Activated CD4-positive, alpha-beta T cell treated with anti-CD3 and anti-CD28 coated beads, Interleukin-2, amount 10 ng/mL, durations not matched to agents 7 days and 5 days (primary cell): ENCODE measurements around the gene AZIN2. TPM values are rescaled to one million over a fixed set of nuclear protein-coding genes. Genes with fewer than 3 reads are reported as not detected.

Experiments used
- CTCF ChIA-PET: fragments of 350-600 bp; sonication (Branson Sonifier 250); formaldehyde crosslinking; loops from one replicate; lab custom pipeline; 2021; ENCODE audit warnings: antibody characterized with exemption; lab: Charles Lee
- POLR2A ChIA-PET: fragments of 350-600 bp; sonication (Branson Sonifier 250); formaldehyde crosslinking; loops from one replicate; lab custom pipeline; 2021; ENCODE audit warnings: antibody characterized with exemption; lab: Charles Lee
- DNase-seq: peaks from one replicate; pipeline ENCODE4 v3.0.0-alpha.2; 2020
- H3K27ac Mint-ChIP-seq: one replicate; pipeline ENCODE4 v1.8.0; 2021; ENCODE audit warnings: mild to moderate bottlenecking, moderate library complexity, mixed read lengths
- H3K27me3 Mint-ChIP-seq: one replicate; pipeline ENCODE4 v1.8.0; 2021; ENCODE audit warnings: mixed read lengths
- H3K36me3 Mint-ChIP-seq: one replicate; pipeline ENCODE4 v1.8.0; 2021; ENCODE audit warnings: low read depth, mixed read lengths
- H3K4me1 Mint-ChIP-seq: one replicate; pipeline ENCODE4 v1.8.0; 2021; ENCODE audit warnings: mixed read lengths
- H3K4me3 Mint-ChIP-seq: one replicate; pipeline ENCODE4 v1.8.0; 2021; ENCODE audit warnings: mild to moderate bottlenecking, moderate library complexity, mixed read lengths
- H3K9me3 Mint-ChIP-seq: one replicate; pipeline ENCODE4 v1.8.0; 2021; ENCODE audit warnings: mixed read lengths
- total RNA-seq, 2 experiments: library from RNA; stranded (reverse); gene quantifications; one replicate each; pipeline ENCODE4 v1.2.3, GENCODE V29; 2021

AZIN2 gene
- total RNA-seq = 1 to 10 TPM; 4.1 to 5.5 TPM

- Mint-ChIP-seq H3K4me3 (peak within 1 kb of the TSS; percentile 73), H3K9me3 (no peaks in the 10 kb centered on the region), H3K27me3 (peaks cover 16% of the 10 kb centered on the region), H3K27ac (peak within 1 kb of the TSS; percentile 22), H3K4me1 (peaks cover 31% of the 10 kb centered on the region), H3K36me3 (no peaks in the 10 kb centered on the region)
- DNase-seq = peak; percentile 97
- POLR2A ChIA-PET = interaction anchor here (1.0 to 1.5 kb wide), 2 partner anchors 46 to 116 kb away, joined by 3 to 4 read pairs; partner anchors contain the start of gene RNF19B
- CTCF ChIA-PET = interaction anchor here (0.8 to 1.4 kb wide), 2 partner anchors 18 to 204 kb away, joined by 3 read pairs; no protein-coding TSS in a partner anchor
These were observed at the start of gene AZIN2 for GRCh38 chr1:33080885-33081553. Gene AZIN2 (plus strand): TSS chr1:33081153. CDS start chr1:33082250, 1,097 bp downstream.

- ChIA-PET POLR2A (interaction anchor here (0.6 kb wide), 2 partner anchors 121 to 710 kb away, joined by 3 read pairs; no protein-coding TSS in a partner anchor), CTCF (interaction anchor here (0.8 to 1.9 kb wide), 3 partner anchors 14 to 25 kb away, joined by 3 to 5 read pairs (median 4); no protein-coding TSS in a partner anchor)
- no peak for DNase-seq
- H3K9me3 Mint-ChIP-seq = no peaks in the 10 kb centered on the region
- peaks cover 58% of the 10 kb centered on the region for H3K4me1 Mint-ChIP-seq
- H3K4me3 Mint-ChIP-seq = no peak overlapping the region
- H3K27me3 Mint-ChIP-seq = no peaks in the 10 kb centered on the region
- H3K27ac Mint-ChIP-seq = no peak overlapping the region
- peaks cover 30% of the 10 kb centered on the region for H3K36me3 Mint-ChIP-seq
These were observed 49.4 kb upstream of the AZIN2 start for GRCh38 chr1:33031506-33031905.

- Mint-ChIP-seq H3K36me3 (peaks cover 37% of the 10 kb centered on the region), H3K9me3 (no peaks in the 10 kb centered on the region), H3K27ac (peak overlapping the region; percentile 39), H3K4me3 (no peak overlapping the region), H3K4me1 (peaks cover 58% of the 10 kb centered on the region), H3K27me3 (no peaks in the 10 kb centered on the region)
- ChIA-PET CTCF (no interaction called here), POLR2A (interaction anchor here (0.6 kb wide), 1 partner anchor 122 kb away, joined by 3 read pairs; no protein-coding TSS in a partner anchor)
- no peak for DNase-seq
These were observed 48.7 kb upstream of the AZIN2 start for GRCh38 chr1:33032126-33032869.

- POLR2A ChIA-PET = interaction anchor here (0.6 kb wide), 1 partner anchor 224 kb away, joined by 6 read pairs; no protein-coding TSS in a partner anchor
- no peak for DNase-seq
- no peaks in the 10 kb centered on the region for H3K9me3 Mint-ChIP-seq
- no peaks in the 10 kb centered on the region for H3K27me3 Mint-ChIP-seq
- H3K27ac Mint-ChIP-seq = peak overlapping the region; percentile 91
- peak overlapping the region; percentile 94 for H3K4me3 Mint-ChIP-seq
- H3K4me1 Mint-ChIP-seq = peaks cover 54% of the 10 kb centered on the region
- H3K36me3 Mint-ChIP-seq = peaks cover 26% of the 10 kb centered on the region
- CTCF ChIA-PET = no interaction called here
These were observed 44.9 kb upstream of the AZIN2 start for GRCh38 chr1:33036051-33036525.

- H3K27ac Mint-ChIP-seq = peak within 1 kb of the TSS; percentile 91
These were observed 44.1 kb upstream of the AZIN2 start, which contains the start of gene AK2 for GRCh38 chr1:33036526-33037503. Gene AK2 (minus strand): TSS chr1:33036883. CDS start chr1:33036828, 55 bp downstream.

GRCh38 chr1:33039840-33040239 is 41.1 kb upstream of the AZIN2 start:
- Mint-ChIP-seq H3K36me3 (peaks cover 11% of the 10 kb centered on the region), H3K4me3 (no peak overlapping the region), H3K9me3 (no peaks in the 10 kb centered on the region), H3K4me1 (peaks cover 26% of the 10 kb centered on the region), H3K27ac (no peak overlapping the region), H3K27me3 (peaks cover 2% of the 10 kb centered on the region)
- CTCF ChIA-PET = interaction anchor here (1.5 to 1.6 kb wide), 2 partner anchors 8 to 33 kb away, joined by 3 to 4 read pairs; no protein-coding TSS in a partner anchor
- POLR2A ChIA-PET = no interaction called here
- no peak for DNase-seq

More at GRCh38 chr1:33036526-33037503, 44.1 kb upstream of the AZIN2 start, which contains the start of gene AK2:
- peak; percentile 94 for DNase-seq
- POLR2A ChIA-PET = interaction anchor here (0.6 kb wide), 1 partner anchor 224 kb away, joined by 6 read pairs; no protein-coding TSS in a partner anchor
- peaks cover 48% of the 10 kb centered on the region for H3K4me1 Mint-ChIP-seq
- CTCF ChIA-PET = no interaction called here
- H3K36me3 Mint-ChIP-seq = peaks cover 22% of the 10 kb centered on the region
- peak within 1 kb of the TSS; percentile 94 for H3K4me3 Mint-ChIP-seq
- no peaks in the 10 kb centered on the region for H3K27me3 Mint-ChIP-seq
- no peaks in the 10 kb centered on the region for H3K9me3 Mint-ChIP-seq

GRCh38 chr1:33041026-33041425 is 39.9 kb upstream of the AZIN2 start:
- CTCF ChIA-PET = interaction anchor here (1.3 kb wide), 1 partner anchor 15 kb away, joined by 4 read pairs; no protein-coding TSS in a partner anchor
- Mint-ChIP-seq H3K9me3 (no peaks in the 10 kb centered on the region), H3K27me3 (peaks cover 6% of the 10 kb centered on the region), H3K27ac (no peak overlapping the region), H3K36me3 (peaks cover 8% of the 10 kb centered on the region), H3K4me1 (peaks cover 23% of the 10 kb centered on the region), H3K4me3 (no peak overlapping the region)
- POLR2A ChIA-PET = no interaction called here
- no peak for DNase-seq

GRCh38 chr1:33042831-33043230 is 38.1 kb upstream of the AZIN2 start:
- ChIA-PET POLR2A (no interaction called here), CTCF (interaction anchor here (0.6 to 1.7 kb wide), 4 partner anchors 12 to 110 kb away, joined by 3 to 5 read pairs (median 4); no protein-coding TSS in a partner anchor)
- DNase-seq = no peak
- peaks cover 13% of the 10 kb centered on the region for H3K27me3 Mint-ChIP-seq
- no peaks in the 10 kb centered on the region for H3K9me3 Mint-ChIP-seq
- no peaks in the 10 kb centered on the region for H3K36me3 Mint-ChIP-seq
- no peak overlapping the region for H3K27ac Mint-ChIP-seq
- no peak overlapping the region for H3K4me3 Mint-ChIP-seq
- H3K4me1 Mint-ChIP-seq = peaks cover 13% of the 10 kb centered on the region

GRCh38 chr1:33043267-33044092 is 37.5 kb upstream of the AZIN2 start:
- peaks cover 15% of the 10 kb centered on the region for H3K27me3 Mint-ChIP-seq
- POLR2A ChIA-PET = no interaction called here

GRCh38 chr1:33045246-33045645 is 35.7 kb upstream of the AZIN2 start:
- H3K27ac Mint-ChIP-seq = no peak overlapping the region
- ChIA-PET CTCF (interaction anchor here (0.6 to 1.4 kb wide), 5 partner anchors 55 to 1712 kb away, joined by 3 to 4 read pairs (median 3); no protein-coding TSS in a partner anchor), POLR2A (no interaction called here)
- H3K4me3 Mint-ChIP-seq = no peak overlapping the region
- H3K9me3 Mint-ChIP-seq = no peaks in the 10 kb centered on the region
- DNase-seq = no peak
- H3K4me1 Mint-ChIP-seq = peaks cover 14% of the 10 kb centered on the region
- H3K36me3 Mint-ChIP-seq = no peaks in the 10 kb centered on the region
- H3K27me3 Mint-ChIP-seq = peaks cover 15% of the 10 kb centered on the region

More at GRCh38 chr1:33043267-33044092, 37.5 kb upstream of the AZIN2 start:
- no peak for DNase-seq
- CTCF ChIA-PET = interaction anchor here (0.6 to 1.7 kb wide), 4 partner anchors 12 to 109 kb away, joined by 3 to 5 read pairs (median 4); no protein-coding TSS in a partner anchor
- H3K27ac Mint-ChIP-seq = no peak overlapping the region
- peaks cover 13% of the 10 kb centered on the region for H3K4me1 Mint-ChIP-seq
- H3K4me3 Mint-ChIP-seq = no peak overlapping the region
- no peaks in the 10 kb centered on the region for H3K36me3 Mint-ChIP-seq
- H3K9me3 Mint-ChIP-seq = no peaks in the 10 kb centered on the region

- no peak overlapping the region for H3K27ac Mint-ChIP-seq
- ChIA-PET POLR2A (no interaction called here), CTCF (interaction anchor here (0.6 to 1.4 kb wide), 5 partner anchors 21 to 153 kb away, joined by 3 read pairs; no protein-coding TSS in a partner anchor)
- DNase-seq = no peak
- H3K4me3 Mint-ChIP-seq = no peak overlapping the region
- peaks cover 3% of the 10 kb centered on the region for H3K9me3 Mint-ChIP-seq
- H3K36me3 Mint-ChIP-seq = peaks cover 2% of the 10 kb centered on the region
- peaks cover 15% of the 10 kb centered on the region for H3K27me3 Mint-ChIP-seq
- peaks cover 19% of the 10 kb centered on the region for H3K4me1 Mint-ChIP-seq
These were observed 35.1 kb upstream of the AZIN2 start for GRCh38 chr1:33045814-33046213.
